Measurements from ENCODE around the gene SMYD3. TPM values are rescaled to one million over a fixed set of nuclear protein-coding genes. Genes with fewer than 3 reads are reported as not detected.
A peak's percentile ranks its signal among the peaks of the same experiment; 100 is the strongest.

Gene SMYD3
- total and polyA plus RNA-seq, 2 of the 13 experiments (the other 11 are each of a cell fraction or from before 2014, with no cell fraction given): 27.7 to 35.8 TPM

DNA sequence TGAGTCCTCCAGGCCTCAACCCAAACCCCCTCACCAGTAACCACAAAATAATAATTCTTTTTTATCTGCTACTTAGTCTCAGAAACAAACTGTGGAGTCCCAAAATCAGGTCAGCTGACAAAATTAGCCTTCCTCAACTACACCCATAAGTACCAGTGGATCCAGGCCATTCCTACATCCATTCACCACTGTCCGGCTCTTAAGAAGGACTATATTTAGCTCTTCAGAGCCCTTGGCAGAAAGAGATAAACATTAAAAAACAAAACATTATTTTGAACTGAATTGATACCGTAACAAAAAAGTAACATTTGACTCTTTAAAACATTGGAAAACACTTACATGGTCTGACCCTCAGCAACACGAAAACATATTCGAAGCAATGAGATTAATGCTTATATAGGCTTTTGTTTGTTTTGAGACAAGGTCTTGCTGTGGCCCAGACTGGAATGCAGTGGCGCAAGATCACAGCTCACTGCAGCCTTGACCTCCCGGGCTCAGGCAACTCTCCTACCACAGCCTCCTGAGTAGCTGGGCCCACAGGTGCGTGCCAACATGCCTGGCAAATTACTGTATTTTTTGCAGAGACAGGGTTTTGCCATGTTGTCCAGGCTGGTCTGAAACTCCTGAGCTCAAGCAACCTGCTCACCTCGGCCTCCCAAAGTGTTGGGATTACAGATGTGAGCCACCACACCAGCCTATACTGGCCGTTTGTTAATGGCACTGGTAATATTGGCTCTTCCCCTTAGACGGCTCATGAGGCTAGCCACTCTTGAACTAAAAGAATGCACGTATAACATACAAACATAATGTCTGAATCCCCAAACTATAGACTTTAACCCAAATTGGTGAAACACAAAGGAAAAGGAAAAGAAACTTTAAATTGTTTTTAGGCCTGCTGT is 330.7 kb downstream of the SMYD3 start (continued):
- TF ChIP-seq TBL1XR1 (IDR thresholded peaks at IDR 0.05; ENCODE audit: borderline replicate concordance, low read length, partially characterized antibody) (peak; percentile 88), CC2D1A (CRISPR knock-in tag; IDR thresholded peaks at IDR 0.05) (0 out of 2 replicates have a peak, but pooled peaks have one; percentile 50), ZNF766 (CRISPR knock-in tag; IDR thresholded peaks at IDR 0.05; ENCODE audit: borderline replicate concordance) (peak; percentile 75; the same call in 1 of the 2 replicates), ZNF629 (CRISPR knock-in tag; conservative IDR thresholded peaks at IDR 0.05) (no peak; the same call in 1 of the 2 replicates), ZNF614 (CRISPR knock-in tag; IDR thresholded peaks at IDR 0.05; ENCODE audit: borderline replicate concordance) (0 out of 2 replicates have a peak, but pooled peaks have one; percentile 17), HNRNPL (IDR thresholded peaks at IDR 0.05; ENCODE audit: low read depth, low read length) (peak; percentile 89), DPF2 (CRISPR knock-in tag; IDR thresholded peaks at IDR 0.05; ENCODE audit: borderline replicate concordance, low read depth) (peak; percentile 94), ZNF337 (CRISPR knock-in tag; IDR thresholded peaks at IDR 0.05; ENCODE audit: borderline replicate concordance, low read depth) (0 out of 2 replicates have a peak, but pooled peaks have one; percentile 44), MTA1 (CRISPR knock-in tag; IDR thresholded peaks at IDR 0.05; ENCODE audit: borderline replicate concordance) (peak; percentile 87; the same call in 1 of the 2 replicates), KDM5B (CRISPR knock-in tag; IDR thresholded peaks at IDR 0.05; ENCODE audit: borderline replicate concordance) (no peak), ZMYM3 (CRISPR knock-in tag; IDR thresholded peaks at IDR 0.05) (peak; percentile 73), YEATS4 (CRISPR knock-in tag; IDR thresholded peaks at IDR 0.05; ENCODE audit: borderline replicate concordance) (peak; percentile 40; the same call in 1 of the 2 replicates), ZNF7 (CRISPR knock-in tag; IDR thresholded peaks at IDR 0.05) (no peak), ZNF121 (CRISPR knock-in tag; IDR thresholded peaks at IDR 0.05) (no peak), ZNF720 (CRISPR knock-in tag; IDR thresholded peaks at IDR 0.05) (no peak), DMAP1 (CRISPR knock-in tag; IDR thresholded peaks at IDR 0.05) (peak; percentile 60; the same call in 1 of the 2 replicates), SRSF1 (optimal IDR thresholded peaks at IDR 0.05; ENCODE audit: low read depth, low read length) (no peak), ZNF317 (CRISPR knock-in tag; IDR thresholded peaks at IDR 0.05) (peak; percentile 46; the same call in 1 of the 2 replicates), ARNTL (CRISPR knock-in tag; IDR thresholded peaks at IDR 0.05) (0 out of 2 replicates have a peak, but pooled peaks have one; percentile 39), FOXO1 (CRISPR knock-in tag; IDR thresholded peaks at IDR 0.05) (peak; percentile 94), KDM3A (CRISPR knock-in tag; IDR thresholded peaks at IDR 0.05; ENCODE audit: low read depth) (0 out of 2 replicates have a peak, but pooled peaks have one; percentile 62), NCOA1 (CRISPR knock-in tag; IDR thresholded peaks at IDR 0.05) (0 out of 2 replicates have a peak, but pooled peaks have one; percentile 26), RORA (CRISPR knock-in tag; IDR thresholded peaks at IDR 0.05) (no peak), ZNF672 (CRISPR knock-in tag; IDR thresholded peaks at IDR 0.05) (no peak), ARNT2 (CRISPR knock-in tag; IDR thresholded peaks at IDR 0.05; ENCODE audit: low read depth) (peak; percentile 57; the same call in 1 of the 2 replicates)
- TF ChIP-seq, protein P1, sequence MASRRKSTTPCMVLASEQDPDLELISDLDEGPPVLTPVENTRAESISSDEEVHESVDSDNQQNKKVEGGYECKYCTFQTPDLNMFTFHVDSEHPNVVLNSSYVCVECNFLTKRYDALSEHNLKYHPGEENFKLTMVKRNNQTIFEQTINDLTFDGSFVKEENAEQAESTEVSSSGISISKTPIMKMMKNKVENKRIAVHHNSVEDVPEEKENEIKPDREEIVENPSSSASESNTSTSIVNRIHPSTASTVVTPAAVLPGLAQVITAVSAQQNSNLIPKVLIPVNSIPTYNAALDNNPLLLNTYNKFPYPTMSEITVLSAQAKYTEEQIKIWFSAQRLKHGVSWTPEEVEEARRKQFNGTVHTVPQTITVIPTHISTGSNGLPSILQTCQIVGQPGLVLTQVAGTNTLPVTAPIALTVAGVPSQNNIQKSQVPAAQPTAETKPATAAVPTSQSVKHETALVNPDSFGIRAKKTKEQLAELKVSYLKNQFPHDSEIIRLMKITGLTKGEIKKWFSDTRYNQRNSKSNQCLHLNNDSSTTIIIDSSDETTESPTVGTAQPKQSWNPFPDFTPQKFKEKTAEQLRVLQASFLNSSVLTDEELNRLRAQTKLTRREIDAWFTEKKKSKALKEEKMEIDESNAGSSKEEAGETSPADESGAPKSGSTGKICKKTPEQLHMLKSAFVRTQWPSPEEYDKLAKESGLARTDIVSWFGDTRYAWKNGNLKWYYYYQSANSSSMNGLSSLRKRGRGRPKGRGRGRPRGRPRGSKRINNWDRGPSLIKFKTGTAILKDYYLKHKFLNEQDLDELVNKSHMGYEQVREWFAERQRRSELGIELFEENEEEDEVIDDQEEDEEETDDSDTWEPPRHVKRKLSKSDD (CRISPR knock-in tag; IDR thresholded peaks at IDR 0.05; ENCODE audit: low read depth): peak; percentile 53; the same call in 1 of the 2 replicates
- TF ChIP-seq, protein P2, sequence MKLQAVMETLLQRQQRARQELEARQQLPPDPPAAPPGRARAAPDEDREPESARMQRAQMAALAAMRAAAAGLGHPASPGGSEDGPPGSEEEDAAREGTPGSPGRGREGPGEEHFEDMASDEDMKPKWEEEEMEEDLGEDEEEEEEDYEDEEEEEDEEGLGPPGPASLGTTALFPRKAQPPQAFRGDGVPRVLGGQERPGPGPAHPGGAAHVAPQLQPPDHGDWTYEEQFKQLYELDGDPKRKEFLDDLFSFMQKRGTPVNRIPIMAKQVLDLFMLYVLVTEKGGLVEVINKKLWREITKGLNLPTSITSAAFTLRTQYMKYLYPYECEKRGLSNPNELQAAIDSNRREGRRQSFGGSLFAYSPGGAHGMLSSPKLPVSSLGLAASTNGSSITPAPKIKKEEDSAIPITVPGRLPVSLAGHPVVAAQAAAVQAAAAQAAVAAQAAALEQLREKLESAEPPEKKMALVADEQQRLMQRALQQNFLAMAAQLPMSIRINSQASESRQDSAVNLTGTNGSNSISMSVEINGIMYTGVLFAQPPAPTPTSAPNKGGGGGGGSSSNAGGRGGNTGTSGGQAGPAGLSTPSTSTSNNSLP (IDR thresholded peaks at IDR 0.05; ENCODE audit: low read depth, low read length): peak; percentile 69
